Activated CD4-positive, alpha-beta T cell treated with anti-CD3 and anti-CD28 coated beads for 4 hours (primary cell): ENCODE measurements around the gene IFT80.
A peak's percentile ranks its signal among the peaks of the same experiment; 100 is the strongest.

Experiments
- DNase-seq, 2 donors: peaks; one replicate each; pipeline ENCODE4 v3.0.0-alpha.2; 2020

Gene IFT80

DNA sequence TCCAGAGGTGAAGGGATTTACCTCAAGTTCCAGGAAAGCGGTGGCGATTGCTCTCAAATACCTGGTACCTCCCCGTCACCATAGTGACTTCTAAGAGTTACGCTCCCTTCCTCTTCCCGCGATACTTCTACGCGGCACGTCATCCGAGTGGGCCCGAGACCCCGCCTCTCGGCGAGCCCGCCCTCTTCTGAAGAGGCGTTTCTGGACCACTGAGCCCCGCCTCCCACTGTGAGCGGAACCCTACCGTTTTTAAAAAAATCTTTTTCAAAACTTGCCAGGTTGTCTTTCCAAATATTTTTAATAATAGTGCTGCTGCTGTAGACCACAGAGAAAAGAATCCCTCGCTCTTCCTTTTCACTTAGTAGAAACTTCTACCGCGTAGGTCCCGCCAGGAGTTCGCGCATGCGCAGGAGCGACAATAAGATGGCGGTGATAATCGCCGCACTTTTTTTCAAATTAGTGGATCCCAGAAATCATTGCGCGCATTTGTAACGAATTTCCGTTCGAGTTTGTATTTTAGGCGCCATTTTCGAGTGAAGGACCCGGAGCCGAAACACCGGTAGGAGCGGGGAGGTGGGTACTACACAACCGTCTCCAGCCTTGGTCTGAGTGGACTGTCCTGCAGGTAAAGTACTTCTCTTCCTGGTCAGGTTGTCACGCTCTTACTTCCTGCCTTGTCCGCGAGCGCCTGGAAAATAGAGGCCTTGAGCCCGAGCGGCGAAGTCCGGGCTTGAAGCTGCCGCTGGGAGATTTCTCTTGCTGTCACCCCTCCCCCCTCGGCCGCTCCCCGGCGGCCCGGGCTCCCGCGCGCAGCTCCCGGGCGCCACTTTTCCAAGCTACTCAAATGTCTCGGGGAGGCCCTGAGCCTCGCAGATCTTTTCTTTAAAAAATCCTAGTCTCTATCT lies at the start of gene IFT80, which contains the start of gene SMC4:
Gene IFT80, minus strand, starts transcription at position 101 of the 905 bp plus-strand sequence. CDS start 14,625 bp downstream, outside the sequence.
Gene SMC4, plus strand, starts transcription at position 526 of the 905 bp plus-strand sequence. CDS start 1,177 bp downstream, outside the sequence.
- peak; percentile 95 to 96 for DNase-seq

DNA sequence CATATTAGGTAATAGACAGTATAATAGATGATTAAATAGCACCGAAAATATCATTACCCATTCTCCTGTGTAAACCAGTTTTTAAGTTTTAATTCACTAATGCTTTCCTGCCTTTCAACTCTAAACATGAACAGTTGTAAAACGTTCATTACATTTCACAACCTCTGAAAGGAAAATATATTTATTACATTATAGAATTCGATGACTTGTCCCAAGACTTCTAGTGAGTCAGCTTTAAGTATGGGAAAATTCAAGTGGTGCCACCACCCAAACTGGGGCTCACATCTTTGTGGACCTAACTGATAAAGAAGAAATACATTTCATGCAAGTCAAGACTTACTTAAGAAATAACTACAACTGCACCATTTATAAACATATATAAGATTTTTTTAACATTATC lies 48.5 kb upstream of the IFT80 start:
- DNase-seq = no peak

DNA sequence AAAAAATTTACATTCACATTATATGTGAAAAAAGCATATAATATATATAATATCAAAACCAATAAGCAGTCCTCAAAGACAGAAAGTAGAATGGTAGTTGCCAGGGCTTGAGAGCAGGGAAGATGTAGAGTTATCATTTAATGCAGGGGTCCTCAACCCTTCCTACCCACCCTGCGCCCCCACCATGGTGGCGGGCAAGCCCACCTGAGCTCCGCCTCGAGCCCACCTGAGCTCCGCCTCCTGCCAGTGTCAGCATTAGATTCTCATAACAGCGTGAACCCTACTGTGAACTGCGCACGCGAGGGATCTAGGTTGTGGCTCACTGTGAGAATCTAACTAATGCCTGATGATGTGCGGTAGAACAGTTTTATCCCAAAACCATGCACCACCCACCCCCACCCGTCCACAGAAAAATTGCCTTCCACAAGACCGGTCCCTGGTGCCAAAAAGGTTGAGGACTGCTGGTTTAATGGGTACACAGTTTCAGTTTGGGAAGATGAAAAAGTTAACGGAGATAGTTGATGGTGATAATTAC lies 47.6 kb upstream of the IFT80 start:
- DNase-seq = no peak

DNA sequence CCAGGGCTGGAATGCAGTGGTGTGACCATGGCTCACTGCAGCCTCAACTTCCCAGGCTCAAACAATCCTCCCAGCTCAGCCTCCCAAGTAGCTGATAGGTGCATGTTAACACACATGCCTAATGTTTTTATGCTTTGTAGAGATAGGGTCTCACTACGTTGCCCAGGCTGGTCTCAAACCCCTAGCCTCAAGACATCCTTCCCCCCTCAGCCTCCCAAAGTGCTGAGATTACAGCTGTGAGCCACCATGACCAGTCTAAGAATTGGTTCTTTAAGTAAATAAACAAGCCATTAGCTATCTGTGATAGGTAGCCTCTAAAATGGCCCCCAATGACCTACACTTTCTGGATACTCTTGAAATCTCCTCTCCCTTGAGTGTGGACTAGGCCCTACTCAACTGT lies 46.8 kb upstream of the IFT80 start:
- DNase-seq = no peak

DNA sequence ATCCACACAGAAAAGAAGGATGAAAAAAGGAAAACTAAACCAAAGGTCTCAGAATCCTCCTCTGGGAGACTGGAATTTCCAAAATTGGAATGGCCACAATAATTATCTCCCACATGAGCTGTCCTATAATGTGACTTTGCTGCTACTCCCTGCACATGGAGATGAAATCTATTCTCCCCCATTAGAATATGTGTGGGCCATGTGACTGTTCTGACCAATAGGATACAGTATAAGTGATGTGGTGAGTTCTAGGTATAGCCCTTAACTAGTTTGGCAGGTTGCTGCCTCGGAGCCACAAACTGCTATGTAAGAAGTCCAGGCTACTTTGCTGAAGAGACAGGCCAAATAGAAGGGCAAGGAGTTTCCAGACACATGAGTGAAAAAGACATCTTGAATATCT lies 45.4 kb upstream of the IFT80 start:
- DNase-seq = no peak

DNA sequence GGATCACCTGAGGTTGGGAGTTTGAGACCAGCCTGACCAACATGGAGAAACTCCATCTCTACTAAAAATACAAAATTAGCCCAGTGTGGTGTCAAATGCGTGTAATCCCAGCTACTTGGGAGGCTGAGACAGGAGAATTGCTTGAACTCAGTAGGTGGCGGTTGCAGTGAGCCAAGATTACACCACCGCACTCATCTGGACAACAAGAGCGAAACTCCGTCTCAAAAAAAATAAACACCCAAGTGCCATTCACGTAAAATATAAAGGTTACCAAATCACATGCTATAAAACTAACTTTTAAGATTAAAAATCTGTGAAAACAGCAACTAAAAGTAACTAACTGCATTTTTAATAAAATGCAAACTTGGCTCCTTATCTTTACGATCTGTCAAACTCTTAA lies 41.7 kb upstream of the IFT80 start:
- no peak for DNase-seq

DNA sequence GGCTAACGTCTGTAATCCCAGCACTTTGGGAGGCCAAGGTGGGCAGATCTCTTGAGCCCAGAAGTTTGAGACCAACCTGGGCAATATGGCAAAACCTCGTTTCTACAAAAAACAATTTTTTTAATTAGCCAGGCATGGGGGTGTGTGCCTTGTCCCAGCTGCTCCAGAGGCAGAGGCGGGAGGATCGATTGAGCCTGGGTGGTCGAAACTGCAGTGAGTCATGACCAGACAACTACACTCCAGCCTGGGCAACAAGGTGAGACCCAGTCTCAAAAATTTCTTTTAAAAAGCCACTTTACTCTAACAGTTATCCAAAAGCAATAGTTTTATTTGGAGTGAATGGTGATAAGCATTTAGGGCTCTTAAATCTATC lies 38.0 kb upstream of the IFT80 start:
- DNase-seq = no peak

DNA sequence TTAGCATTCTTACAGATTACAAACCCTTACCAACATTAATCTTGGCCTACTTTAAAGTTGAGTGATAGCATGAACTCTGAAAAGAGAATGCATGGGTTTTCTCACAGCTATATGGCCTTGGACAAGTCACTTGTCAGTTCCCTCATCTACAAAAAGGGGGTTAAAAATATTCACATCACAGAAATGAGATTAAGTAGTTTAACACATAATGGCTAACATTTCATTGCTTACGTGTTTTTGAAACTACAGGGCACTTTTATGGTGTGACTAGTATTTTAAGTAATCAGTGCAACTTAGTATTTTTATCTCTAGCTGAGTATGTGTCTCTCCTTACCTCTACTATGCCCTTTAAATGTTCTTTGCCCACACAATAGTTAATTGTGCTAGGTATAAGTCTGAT lies 36.7 kb upstream of the IFT80 start:
- no peak for DNase-seq

DNA sequence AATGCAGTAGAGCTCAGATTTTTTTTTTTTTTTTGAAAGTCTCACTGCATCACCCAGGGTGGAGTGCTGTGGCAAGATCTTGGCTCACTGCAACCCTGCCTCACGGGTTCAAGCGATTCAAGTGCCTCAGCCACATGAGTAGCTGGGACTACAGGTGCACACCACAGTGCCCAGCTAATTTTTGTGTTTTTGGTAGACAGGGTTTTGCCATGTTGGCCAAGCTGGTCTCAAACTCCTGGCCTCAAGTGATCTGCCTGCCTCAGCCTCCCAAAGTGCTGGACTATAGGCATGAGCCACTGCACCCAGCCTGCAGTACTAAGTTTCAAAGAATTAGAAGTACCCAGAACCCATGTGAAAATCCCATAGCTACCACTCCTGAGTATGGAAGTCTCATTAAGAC lies 36.1 kb upstream of the IFT80 start:
- no peak for DNase-seq

DNA sequence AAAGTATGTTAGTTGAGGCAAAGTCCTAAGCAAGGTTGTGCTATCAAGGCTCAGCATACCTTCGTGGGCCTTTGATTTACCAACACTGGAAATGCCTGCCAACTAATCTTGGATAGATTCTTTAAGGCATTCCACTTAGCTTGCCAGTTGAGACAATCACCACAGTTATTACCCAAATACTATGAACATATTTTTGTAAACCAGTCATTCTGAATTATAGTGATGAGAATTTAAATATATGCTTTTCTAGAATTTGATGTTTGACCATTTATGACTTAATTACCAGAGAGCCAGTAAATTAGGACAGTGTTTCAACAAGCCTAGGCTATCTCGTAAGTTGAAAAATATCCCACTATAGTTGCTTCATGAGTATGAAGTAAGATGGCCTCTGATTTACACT lies 35.0 kb upstream of the IFT80 start:
- no peak for DNase-seq

DNA sequence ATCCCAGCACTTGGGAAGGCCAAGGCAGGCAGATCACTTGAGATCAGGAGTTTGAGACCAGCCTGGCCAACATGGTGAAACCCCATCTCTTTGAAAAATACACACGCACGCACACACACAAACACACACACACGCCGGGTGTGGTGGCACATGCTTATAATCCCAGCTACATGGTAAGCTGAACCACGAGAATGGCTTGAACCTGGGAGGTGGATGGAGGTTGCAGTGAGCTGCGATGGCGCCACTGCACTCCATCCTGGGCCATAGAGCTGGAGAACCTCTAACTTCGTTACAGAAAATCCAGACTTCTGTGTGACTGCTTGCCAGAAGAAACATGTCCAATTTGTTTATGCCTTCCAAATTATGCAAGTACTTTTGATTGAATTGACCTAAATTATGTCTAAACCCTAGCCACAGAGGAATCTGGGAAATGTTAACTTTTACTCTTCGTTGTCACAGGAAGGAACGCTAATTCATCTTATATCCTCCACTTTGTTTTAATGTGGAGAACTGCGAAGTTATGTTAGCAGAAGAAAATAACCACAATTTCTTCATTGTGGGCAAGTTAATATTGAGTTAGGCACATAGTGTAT lies 28.9 kb upstream of the IFT80 start:
- DNase-seq = no peak

DNA sequence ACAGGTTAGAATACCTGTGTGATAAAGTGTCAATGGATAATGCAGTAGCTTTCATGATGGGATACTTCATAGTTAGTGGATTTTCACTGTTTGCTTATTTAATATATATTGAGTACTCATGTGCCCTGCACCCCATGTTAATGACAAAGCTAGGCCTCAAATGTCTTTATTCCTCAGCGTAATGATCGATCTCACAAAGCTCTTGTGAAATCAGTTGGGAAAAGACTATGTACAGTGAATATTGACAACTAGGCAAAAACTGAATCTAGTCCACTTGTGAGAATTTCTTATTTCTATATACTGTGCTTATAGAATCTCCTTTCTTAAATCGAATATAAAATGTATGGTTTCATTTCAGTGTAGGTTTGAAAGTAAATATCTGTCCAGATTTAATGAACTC lies 18.3 kb upstream of the IFT80 start:
- no peak for DNase-seq

DNA sequence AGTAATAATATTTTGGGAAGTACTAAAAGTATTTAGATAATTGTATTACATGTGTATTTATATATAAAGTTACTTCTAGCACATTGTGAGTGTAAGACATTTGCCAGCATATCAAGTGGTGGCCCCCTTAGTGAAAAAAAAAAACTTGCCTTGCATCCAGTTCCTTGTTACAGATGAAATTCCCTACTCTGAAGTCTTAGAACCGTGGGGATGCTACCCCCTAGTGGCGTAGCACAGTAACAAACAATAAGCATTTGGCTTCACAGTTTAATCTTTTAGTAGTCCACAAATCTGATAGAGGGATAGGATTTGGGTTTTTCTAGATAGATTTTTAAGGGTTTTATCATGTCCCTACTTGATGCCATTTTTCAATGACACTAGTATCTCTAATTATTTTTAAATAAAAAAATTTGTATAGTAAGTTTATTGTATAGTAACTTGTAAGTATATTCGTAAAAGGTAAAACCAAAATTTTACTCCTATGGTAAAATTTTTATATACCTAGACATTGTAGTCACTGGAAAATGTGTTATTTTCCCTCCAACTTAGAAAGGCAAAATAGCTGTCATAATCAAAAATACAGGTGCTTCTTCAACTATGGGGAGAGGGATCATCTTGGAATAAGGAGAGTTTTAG lies 14.7 kb upstream of the IFT80 start:
- peak; percentile 46 to 72 for DNase-seq

DNA sequence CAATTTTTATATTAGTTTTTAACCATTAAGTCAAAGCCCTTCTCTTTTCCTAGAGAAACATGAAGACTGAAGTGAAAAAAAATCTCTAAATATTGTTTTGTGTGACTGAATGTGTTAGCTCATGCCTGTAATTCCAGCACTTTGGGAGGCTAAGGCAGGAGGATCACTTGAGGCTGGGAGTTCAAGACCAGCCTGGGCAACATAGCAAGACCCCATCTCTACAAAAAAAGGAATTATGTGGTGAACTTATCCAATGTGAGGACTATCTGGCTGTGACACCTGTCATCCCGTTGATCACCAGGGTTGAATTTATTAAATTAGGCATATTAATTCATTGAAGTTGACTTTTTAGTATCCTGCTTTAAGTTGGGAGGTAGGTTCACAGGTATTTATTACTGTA lies 13.5 kb upstream of the IFT80 start:
- no peak for DNase-seq

DNA sequence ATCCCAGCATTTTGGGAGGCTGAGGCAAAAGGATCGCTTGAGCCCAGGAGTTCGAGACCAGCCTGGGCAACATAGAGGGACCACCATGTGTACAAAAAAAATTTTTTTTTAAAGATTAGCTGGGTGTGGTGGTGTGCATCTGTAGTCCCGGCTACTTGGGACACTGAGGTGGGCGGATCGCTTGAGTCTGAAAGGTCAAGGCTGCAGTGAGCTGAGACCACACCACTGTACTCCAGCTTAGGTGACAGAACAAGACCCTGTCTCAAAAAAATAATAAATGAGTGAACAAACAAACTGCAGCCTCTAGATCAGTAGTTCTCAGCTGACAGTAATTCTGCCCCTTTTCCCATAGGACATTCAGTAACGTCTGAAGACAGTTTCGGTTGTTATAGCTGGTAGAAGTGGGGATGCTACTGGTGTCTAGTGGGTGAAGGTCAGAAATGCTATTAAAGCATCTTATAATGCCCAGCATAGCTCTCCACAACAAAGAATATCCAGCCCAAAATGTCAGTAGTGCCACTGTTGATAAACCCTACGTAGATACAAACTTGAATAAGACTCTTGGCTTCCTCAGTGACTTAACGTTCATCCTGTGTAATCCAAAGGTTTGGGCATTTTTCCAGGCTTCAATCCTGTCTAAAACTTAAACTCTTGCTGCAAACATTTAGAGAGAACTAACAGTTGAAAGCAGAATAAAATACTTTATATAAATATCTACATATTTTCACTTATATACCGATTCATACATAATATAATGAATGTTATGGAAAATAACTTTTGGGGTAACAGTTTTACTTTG lies 11.0 kb upstream of the IFT80 start:
- no peak for DNase-seq

DNA sequence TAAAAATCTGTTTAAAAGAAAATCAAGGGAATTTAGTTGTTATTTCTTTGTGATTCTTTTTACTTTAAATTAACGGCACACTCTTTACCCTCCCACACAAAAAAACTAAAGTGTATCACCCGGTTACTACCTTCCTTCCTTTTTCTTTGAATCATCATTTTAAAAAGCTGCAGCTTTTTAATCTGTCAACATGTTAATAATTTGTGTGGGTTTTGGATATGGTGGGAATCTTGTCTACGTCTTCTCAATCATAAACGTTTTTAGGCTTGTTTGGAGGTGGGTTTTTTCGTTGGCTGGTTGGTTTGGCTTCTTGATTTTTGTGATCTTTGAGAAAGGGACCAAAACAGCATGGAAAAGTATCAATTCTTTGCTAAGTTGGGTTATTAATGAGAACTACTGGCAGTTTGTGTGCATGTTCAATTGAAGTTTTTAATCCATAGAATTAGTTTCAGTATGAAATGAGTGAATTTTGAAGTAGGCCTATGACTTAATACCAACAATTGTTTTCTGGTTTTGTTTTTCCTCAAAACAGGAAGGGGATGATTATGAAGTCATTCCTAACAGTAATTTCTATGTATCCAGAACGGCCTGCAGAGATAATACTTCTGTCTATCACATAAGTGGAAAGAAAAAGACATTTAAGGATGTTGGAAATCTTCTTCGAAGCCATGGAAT lies 4.9 kb upstream of the IFT80 start:
- no peak for DNase-seq

DNA sequence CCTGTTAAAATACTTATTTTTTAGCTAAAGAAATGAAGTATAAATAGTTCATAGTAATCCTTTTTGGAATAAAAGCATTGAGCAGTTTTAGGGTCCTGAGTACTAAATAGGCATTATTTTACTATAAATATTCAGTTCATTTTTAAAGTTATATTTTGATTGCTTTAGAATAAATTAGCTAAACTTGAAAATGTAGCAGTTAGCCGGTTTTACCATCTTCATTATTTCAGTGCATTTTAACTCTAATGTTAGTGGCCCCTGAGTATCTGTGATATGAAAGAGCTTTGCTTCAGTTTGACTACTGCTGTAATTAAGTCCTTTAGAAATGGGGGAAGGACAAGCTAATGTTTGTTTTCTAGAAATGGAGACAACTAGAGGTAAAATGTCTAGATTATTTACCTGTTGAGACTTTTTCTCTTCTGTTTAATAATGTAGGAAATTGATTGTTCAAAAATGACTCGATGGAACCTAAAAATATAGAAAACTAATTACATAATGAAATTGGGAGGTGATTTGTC lies 4.1 kb upstream of the IFT80 start:
- DNase-seq = no peak

DNA sequence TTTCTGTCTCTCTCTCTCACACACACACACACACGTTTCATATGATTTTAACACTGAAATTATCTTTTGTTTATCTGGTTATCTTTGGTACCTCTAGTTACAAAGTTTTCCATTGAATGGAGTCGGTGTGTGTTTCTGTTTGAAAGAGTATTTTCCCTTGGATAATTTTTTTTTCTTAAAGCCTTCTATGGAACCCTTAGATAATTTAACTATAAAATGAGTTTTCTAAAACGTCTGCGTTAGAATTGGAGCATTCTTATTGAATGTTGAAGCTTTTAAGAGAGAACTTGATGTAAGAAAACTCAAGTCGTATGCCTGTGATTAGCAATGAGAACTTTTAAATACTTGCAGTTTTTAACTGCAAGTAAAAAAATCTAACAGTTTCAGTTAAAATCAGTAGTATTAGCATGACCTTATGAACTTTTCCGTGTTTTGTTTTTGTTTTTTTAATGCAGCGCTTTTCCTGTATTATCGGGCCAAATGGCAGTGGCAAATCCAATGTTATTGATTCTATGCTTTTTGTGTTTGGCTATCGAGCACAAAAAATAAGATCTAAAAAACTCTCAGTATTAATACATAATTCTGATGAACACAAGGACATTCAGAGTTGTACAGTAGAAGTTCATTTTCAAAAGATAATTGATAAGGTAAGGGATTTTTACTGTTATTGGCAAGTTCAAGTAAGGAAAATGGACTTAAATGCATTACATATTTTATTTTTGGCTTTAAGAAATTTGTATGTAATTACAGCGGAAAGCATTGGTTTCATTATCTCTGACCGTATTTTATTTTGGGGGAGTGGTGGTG lies 3.4 kb upstream of the IFT80 start:
- DNase-seq = no peak

DNA sequence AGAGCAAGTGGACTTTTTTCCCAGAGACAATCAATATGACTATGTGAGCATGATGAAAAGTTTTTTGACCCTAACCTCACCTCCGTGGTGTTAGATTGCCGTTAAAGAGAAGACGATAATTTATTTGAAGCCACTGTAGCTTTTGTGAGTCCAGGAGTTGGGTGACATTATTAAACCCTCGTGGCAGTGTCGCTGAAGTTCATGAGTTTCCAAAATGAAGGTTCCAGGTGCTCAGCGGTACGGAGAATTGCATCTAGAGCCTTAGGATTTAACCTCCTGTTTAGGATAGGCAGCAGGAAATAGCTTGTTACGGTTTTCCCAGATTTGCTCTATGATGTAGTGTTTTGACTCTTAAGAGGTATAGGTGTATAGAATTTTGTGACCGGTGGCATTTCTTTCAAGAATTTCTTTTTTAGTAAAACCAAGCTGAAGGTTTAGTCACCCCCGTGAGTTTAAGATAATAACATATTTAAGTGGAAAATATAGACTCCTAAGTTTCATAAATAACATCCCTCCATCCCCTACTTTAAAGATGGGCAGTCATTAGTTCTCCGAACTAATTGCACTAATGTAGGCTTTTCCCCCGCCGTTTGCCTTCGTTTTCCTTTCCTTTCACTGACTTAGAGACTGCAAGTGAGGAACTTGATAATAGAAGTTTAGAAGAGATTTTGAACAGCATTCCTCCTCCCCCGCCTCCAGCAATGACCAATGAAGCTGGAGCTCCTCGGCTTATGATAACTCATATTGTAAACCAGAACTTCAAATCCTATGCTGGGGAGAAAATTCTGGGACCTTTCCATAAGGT lies 2.5 kb upstream of the IFT80 start:
- DNase-seq = no peak

DNA sequence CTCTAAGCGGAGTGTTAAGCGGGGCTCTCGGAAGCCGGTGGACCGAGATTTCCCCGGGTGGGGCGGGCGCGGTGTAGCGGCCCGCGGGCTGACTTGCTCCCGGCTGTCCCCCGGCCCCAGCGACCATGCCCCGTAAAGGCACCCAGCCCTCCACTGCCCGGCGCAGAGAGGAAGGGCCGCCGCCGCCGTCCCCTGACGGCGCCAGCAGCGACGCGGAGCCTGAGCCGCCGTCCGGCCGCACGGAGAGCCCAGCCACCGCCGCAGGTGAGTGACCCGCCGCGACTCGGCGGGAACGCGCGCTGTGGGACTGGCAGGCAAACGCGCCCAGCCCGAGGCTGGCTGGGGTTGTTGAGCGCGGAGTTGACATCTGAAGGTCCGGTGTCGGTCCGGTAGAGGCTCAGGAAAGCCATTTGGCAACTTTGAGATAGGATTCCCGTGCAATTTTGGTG lies 1.7 kb upstream of the IFT80 start:
- peak; percentile 6 to 7 for DNase-seq
